Stimulated activated CD4-positive, alpha-beta T cell treated with anti-CD3 and anti-CD28 coated beads, Interleukin-4, amount 100 ng/mL, for 24 hours (primary cell): ENCODE data around the gene IL11RA.
"Not testable (repeated sequence)": the region's sequence is repeated elsewhere in the genome, so short reads cannot be mapped to it uniquely, and the experiment has no call there.

Experiments used
- DNase-seq: peaks from one replicate; pipeline ENCODE4 v3.0.0-alpha.2; 2020

IL11RA gene

GRCh38 chr9:34630402-34631154 is 21.4 kb upstream of the IL11RA start:
- DNase-seq, result no peak

- DNase-seq, result no peak
These were observed 18.8 kb upstream of the IL11RA start for GRCh38 chr9:34633166-34633565.

- peak; percentile 78 for DNase-seq
These were observed 18.0 kb upstream of the IL11RA start for GRCh38 chr9:34633851-34634550.

- DNase-seq, result no peak
These were observed 17.3 kb upstream of the IL11RA start for GRCh38 chr9:34634551-34635248.

- DNase-seq, result no peak
These were observed 16.4 kb upstream of the IL11RA start for GRCh38 chr9:34635556-34635955.

GRCh38 chr9:34636791-34637355 is 15.1 kb upstream of the IL11RA start:
- DNase-seq, result peak; percentile 45

GRCh38 chr9:34637356-34638137 is 14.4 kb upstream of the IL11RA start, which contains the start of gene SIGMAR1:
SIGMAR1 (minus strand) TSS chr9:34637787; CDS start chr9:34637697, 90 bp downstream.
- DNase-seq, result peak; percentile 94

GRCh38 chr9:34638138-34638445 is 13.9 kb upstream of the IL11RA start:
- DNase-seq, result no peak

- DNase-seq, result not testable (repeated sequence)
These were observed 12.7 kb upstream of the IL11RA start for GRCh38 chr9:34639322-34639721.

GRCh38 chr9:34642679-34643078 is 9.3 kb upstream of the IL11RA start:
- DNase-seq, result no peak

GRCh38 chr9:34644766-34645314 is 7.1 kb upstream of the IL11RA start:
- DNase-seq, result no peak

GRCh38 chr9:34646211-34647083 is 5.5 kb upstream of the IL11RA start, which contains the start of gene GALT:
GALT (plus strand) TSS chr9:34646675; CDS start chr9:34646705, 30 bp downstream.
- DNase-seq, result peak; percentile 98

- DNase-seq, result no peak
These were observed 4.9 kb upstream of the IL11RA start for GRCh38 chr9:34647084-34647403.

- DNase-seq, result no peak
These were observed 4.3 kb upstream of the IL11RA start for GRCh38 chr9:34647651-34648050.

GRCh38 chr9:34648673-34649072 is 3.3 kb upstream of the IL11RA start:
- DNase-seq, result no peak

GRCh38 chr9:34650816-34651215 is 1.2 kb upstream of the IL11RA start:
- DNase-seq, result no peak

GRCh38 chr9:34651321-34651720 is 664 bp upstream of the IL11RA start:
- DNase-seq, result no peak

GRCh38 chr9:34652602-34653000 is 616 bp downstream of the IL11RA start:
- DNase-seq, result no peak

GRCh38 chr9:34653151-34654072 is 1.4 kb downstream of the IL11RA start:
- DNase-seq, result no peak
